HG02763 (cell line): ENCODE measurements around the gene EGFL8.
"Not testable (repeated sequence)": the region's sequence is repeated elsewhere in the genome, so short reads cannot be mapped to it uniquely, and the experiment has no call there.

ENCODE experiments used
- ATAC-seq: cut with Tn5 transposase; IDR thresholded peaks from one replicate; pipeline ENCODE4 v1.9.1; 2021; ENCODE audit warnings: mild to moderate bottlenecking, moderate library complexity; ENCODE audit not compliant: unreplicated experiment

EGFL8 gene

GRCh38 chr6:32182555-32182981, 18.2 kb downstream of the EGFL8 start:
- no peak for ATAC-seq

GRCh38 chr6:32183030-32183429, 18.6 kb downstream of the EGFL8 start:
- ATAC-seq: no peak

GRCh38 chr6:32183483-32184083, 19.2 kb downstream of the EGFL8 start:
- ATAC-seq: no peak

GRCh38 chr6:32184084-32184640, 19.8 kb downstream of the EGFL8 start, which contains the start of gene AGER:
Gene AGER, minus strand, starts transcription at chr6:32184253. Its CDS starts 31 bp downstream, at chr6:32184222.
- no peak for ATAC-seq

GRCh38 chr6:32185681-32186131, 21.3 kb downstream of the EGFL8 start:
- ATAC-seq: not testable (repeated sequence)

- not testable (repeated sequence) for ATAC-seq
Measured at GRCh38 chr6:32186151-32186840, 21.9 kb downstream of the EGFL8 start.

GRCh38 chr6:32187009-32187709, 22.8 kb downstream of the EGFL8 start:
- ATAC-seq: no peak

GRCh38 chr6:32187725-32188380, 23.5 kb downstream of the EGFL8 start:
- ATAC-seq: not testable (repeated sequence)

GRCh38 chr6:32188381-32189068, 24.1 kb downstream of the EGFL8 start:
- ATAC-seq: no peak

GRCh38 chr6:32189069-32189741, 24.8 kb downstream of the EGFL8 start:
- no peak for ATAC-seq

- ATAC-seq: no peak
Measured at GRCh38 chr6:32189742-32190053, 25.3 kb downstream of the EGFL8 start.

GRCh38 chr6:32190054-32190851, 25.9 kb downstream of the EGFL8 start, which contains the start of gene PBX2:
Gene PBX2, minus strand, starts transcription at chr6:32190202. Its CDS starts 287 bp downstream, at chr6:32189915.
- ATAC-seq: peak; percentile 69

- no peak for ATAC-seq
Measured at GRCh38 chr6:32190911-32191677, 26.7 kb downstream of the EGFL8 start.

GRCh38 chr6:32191696-32192607, 27.6 kb downstream of the EGFL8 start:
- ATAC-seq: no peak

GRCh38 chr6:32192608-32193039, 28.2 kb downstream of the EGFL8 start, which contains the start of gene GPSM3:
Gene GPSM3, minus strand, starts transcription at chr6:32192643. Its CDS starts 130 bp downstream, at chr6:32192513.
- ATAC-seq: no peak

- not testable (repeated sequence) for ATAC-seq
Measured at GRCh38 chr6:32193096-32193495, 28.7 kb downstream of the EGFL8 start.

- ATAC-seq: no peak
Measured at GRCh38 chr6:32194388-32194787, 30.0 kb downstream of the EGFL8 start.
